Astrocyte of the cerebellum (primary cell): ENCODE measurements around the gene SP5.
"Not testable (repeated sequence)": the region's sequence is repeated elsewhere in the genome, so short reads cannot be mapped to it uniquely, and the experiment has no call there.

Source experiments
- DNase-seq: peaks from one replicate; pipeline ENCODE4 v3.0.0-alpha.2; 2011; ENCODE audit warnings: low read depth
- H3K4me3 ChIP-seq: 2 replicates; pipeline ENCODE4 v1.5.1; 2011; ENCODE audit warnings: mild to moderate bottlenecking, low read depth, low read length, moderate library complexity
- in situ Hi-C: cut with HindIII; loops from 2 replicates; pipeline ENCODE4 v1.10.0; 2017; ENCODE audit warnings: low sequenced_read_pairs
- TF ChIP-seq, protein P1 (sequence below): IDR thresholded peaks from 2 replicates; pipeline ENCODE4 v1.5.1; 2012; ENCODE audit warnings: low read length, low read depth, moderate library complexity, mild to moderate bottlenecking; ENCODE audit errors: missing control alignments

The SP5 gene

DNA sequence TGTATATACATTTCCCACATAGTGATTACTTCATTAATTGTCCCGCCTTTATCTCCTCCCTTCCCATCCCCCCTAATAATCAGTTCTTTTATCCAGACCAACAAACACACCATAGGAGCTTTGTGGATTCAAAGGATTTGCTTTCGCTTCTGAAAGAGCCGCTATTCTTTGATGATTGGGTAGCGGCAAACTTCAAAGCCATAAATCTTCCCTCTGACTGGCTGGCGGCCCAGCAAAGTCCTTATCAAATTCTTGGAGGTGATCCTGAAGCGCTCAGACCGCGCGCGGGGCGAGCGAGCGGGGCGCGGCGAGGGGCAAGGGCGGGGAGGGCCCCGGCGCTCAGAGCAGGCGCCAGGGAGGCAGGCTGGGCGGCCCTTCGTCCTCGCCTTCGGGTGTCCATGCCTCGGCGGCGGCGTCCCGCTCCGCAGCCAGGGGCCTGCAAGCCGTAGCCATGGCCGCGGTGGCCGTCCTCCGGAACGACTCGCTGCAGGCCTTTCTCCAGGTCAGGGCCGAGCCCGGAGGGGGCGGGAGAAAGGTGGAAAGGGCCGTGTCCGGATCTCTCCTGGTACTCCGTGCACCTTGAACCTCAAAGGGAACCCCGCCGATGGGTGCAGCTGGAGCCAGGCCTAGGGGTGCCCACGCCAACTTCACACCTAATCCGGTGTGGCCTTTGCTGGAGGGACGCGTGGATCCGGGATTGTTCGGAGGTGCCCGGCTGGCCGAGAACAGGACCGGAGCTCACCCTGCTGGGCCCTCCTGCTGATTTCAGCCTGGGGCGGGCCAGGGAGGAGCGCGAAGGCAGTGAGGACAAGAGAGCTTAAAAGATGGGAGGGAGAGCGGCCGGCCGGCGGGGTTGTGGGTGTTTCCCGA is at the start of gene SP5:
SP5 (plus strand) TSS at position 276 of the 870 bp plus-strand sequence; CDS start at position 452, 176 bp downstream.
- DNase-seq, result peak; percentile 39
- TF ChIP-seq, protein P1, sequence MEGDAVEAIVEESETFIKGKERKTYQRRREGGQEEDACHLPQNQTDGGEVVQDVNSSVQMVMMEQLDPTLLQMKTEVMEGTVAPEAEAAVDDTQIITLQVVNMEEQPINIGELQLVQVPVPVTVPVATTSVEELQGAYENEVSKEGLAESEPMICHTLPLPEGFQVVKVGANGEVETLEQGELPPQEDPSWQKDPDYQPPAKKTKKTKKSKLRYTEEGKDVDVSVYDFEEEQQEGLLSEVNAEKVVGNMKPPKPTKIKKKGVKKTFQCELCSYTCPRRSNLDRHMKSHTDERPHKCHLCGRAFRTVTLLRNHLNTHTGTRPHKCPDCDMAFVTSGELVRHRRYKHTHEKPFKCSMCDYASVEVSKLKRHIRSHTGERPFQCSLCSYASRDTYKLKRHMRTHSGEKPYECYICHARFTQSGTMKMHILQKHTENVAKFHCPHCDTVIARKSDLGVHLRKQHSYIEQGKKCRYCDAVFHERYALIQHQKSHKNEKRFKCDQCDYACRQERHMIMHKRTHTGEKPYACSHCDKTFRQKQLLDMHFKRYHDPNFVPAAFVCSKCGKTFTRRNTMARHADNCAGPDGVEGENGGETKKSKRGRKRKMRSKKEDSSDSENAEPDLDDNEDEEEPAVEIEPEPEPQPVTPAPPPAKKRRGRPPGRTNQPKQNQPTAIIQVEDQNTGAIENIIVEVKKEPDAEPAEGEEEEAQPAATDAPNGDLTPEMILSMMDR, result no peak

DNA sequence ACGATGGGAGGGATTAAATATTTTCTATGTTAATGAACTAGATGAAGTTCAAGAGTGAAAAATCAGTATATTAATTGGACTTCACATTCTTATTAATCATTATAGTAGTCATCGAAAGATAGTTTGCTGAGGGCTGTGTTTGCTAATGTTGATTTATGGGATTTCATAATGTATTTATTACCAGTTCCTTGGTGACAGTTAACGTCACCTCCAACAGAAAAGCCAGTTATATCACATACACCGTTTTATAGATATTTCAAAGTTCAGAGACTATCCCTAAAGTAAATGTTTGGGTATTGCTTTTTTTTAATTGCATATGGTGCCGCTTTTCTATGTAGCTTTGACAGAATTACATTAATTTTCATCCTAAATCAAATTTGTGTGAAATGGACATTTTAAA is 49.4 kb upstream of the SP5 start:
- in situ Hi-C loops, result no loop called here
- no peak overlapping the region for H3K4me3 ChIP-seq
- TF ChIP-seq, protein P1, result no peak
- DNase-seq, result no peak

More for the DNA sequence above, at the start of gene SP5:
- H3K4me3 ChIP-seq, result peak within 1 kb of the TSS; percentile 37
- in situ Hi-C loops, result loop anchor here (25.0 kb wide), 1 partner anchor 303 kb away; no protein-coding TSS in a partner anchor

DNA sequence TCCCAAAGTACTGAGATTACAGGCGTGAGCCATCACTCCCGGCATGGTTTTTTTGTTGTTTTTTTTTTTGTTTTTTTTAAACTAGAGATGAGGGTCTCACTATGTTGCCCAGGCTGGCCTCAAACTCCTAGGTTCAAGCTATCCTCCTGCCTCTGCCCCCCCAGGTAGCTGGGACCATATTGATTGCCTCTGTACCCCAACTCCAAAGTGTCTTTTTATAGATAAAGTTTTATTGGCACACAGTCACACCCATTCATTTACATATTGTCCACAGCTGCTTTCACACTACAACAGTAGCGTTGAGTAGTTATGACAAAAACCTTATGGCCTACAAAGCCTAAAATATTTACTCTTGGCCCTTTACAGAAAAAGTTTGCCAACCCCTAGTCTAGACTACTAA is 45.2 kb upstream of the SP5 start:
- DNase-seq, result no peak
- no peak overlapping the region for H3K4me3 ChIP-seq
- TF ChIP-seq, protein P1, result no peak
- in situ Hi-C loops, result no loop called here

DNA sequence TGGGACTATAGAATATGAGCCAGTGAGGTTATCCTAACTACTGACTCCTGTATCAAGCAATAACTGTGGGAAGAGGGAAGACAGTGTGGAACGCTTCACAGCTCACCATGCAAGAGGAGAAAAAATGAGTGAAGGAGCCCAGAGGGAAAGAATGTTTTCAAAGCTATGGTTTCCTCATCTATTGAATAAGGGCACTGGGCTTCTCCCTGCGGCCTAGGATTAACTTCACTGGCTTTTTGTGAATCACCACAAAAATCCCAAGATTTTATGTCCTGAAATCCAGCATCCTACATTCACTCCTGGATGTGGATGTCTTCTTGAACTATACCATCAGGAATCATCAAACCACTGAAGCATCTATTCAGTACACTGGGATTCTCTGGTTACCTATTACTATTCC is 44.5 kb upstream of the SP5 start:
- DNase-seq, result no peak
- in situ Hi-C loops, result no loop called here
- no peak overlapping the region for H3K4me3 ChIP-seq
- TF ChIP-seq, protein P1, result no peak

DNA sequence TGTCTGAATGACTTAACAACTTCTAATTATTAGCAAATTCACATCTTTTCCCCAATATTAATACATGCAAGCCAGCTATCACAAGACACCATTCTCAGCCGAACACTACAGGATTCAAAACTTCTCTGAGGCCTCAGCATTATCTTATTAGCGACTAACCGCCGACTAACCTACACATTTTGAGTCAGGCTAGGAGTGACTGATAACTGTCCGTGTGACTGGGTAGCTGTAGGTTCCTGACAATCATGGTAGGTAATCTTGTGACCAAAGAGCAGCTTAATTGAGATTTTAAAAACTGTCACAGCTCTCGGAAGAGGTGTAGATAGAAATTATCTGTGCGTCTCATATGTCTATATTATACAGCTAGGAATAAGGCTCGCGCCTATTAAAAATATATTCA is 44.1 kb upstream of the SP5 start:
- TF ChIP-seq, protein P1, result no peak
- no peak for DNase-seq
- in situ Hi-C loops, result no loop called here
- no peak overlapping the region for H3K4me3 ChIP-seq

DNA sequence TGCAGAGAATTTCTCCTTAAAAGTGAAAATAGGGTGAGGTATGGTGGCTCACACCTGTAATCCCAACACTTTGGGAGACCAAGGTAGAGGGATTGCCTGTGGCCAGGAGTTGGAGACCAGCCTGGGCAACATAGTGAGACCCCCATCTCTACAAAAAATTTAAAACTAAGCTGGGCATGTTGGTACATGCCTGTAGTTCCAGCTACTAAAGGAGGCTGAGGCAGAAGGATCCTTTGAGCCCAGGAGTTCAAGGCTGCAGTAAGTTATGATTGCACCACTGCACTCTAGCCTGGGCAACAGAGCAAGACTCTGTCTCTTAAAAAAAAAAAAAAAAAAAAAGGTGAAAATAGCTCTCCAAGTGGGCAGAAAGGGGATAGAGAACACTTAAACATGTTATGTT is 40.9 kb upstream of the SP5 start:
- in situ Hi-C loops, DNase-seq, H3K4me3 ChIP-seq: not testable (repeated sequence)

DNA sequence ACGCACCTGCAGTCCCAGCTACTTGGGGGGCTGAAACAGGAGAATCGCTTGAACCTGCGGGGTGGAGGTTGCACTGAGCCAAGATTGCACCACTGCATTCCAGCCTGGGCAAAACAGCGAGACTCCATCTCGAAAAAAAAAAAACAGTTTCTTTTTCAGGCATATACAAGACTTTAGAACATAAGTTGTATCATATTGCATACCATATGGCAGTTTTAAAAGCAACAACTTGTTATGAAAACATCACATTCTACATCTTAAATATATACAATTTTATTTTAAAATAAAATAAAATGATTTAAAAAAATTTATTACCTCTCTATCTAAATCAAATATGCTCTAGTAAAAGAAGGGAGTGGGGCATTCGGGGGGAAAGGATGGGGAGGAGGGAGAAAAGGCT is 39.4 kb upstream of the SP5 start:
- no peak overlapping the region for H3K4me3 ChIP-seq
- DNase-seq, result no peak
- TF ChIP-seq, protein P1, result no peak
- in situ Hi-C loops, result no loop called here
